ENCODE data around the gene DARS2. TPM values are rescaled to one million over a fixed set of nuclear protein-coding genes. Genes with fewer than 3 reads are reported as not detected.

The DARS2 gene
- total RNA-seq, 1 donor from 2014 or later = 26.0 TPM

DNA sequence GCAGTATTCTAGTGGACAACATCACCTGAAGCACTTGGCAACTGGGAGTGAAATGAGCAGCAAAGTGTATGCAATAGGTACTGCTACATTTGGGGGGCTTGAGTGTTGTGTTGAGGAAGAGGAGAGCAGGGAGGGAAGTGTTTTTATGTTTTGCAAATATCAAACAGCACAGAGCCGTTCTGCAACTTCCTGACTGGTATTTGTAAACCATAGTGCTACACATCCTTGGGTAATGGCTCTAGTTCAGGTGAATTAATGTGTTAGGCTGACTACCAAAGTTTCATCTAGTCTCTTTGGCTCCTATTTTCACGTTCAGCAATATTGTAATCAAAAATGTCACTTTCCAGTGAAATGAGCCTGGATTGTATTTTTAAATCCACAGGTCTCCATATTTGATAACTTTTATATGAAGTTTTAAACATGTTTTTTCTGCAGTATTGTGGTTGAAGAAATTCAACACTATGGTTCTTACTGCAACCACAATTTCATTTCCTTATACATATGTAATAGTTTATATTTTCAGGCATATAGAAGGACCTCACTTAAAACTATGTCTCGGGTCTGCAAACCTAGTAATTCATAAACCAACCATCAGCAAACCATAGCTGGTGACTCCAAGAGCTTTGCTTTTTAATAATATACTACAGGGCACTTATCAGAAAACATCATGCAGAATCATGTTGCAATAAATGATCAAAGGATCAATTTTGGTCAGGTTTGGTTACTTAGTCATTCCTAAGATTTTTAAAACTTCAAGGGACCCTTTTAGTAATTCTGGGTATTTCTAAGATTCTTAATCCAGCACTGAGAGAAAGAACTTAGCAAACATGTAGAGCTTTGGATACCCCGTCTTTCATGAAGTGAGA is 62.5 kb downstream of the DARS2 start:
- no peaks in the 10 kb centered on the region for H3K9me3 Mint-ChIP-seq
- no peak overlapping the region for H3K27ac Mint-ChIP-seq
- POLR2A ChIA-PET = no interaction called here
- CTCF ChIA-PET = no interaction called here
- H3K27me3 Mint-ChIP-seq = no peaks in the 10 kb centered on the region
- no peaks in the 10 kb centered on the region for H3K4me1 Mint-ChIP-seq
- peaks cover 50% of the 10 kb centered on the region for H3K36me3 Mint-ChIP-seq (ENCODE audit: low read depth)
- ATAC-seq (ENCODE audit: low read depth) (no peak), DNase-seq (no peak)
- TF ChIP-seq, protein P1, sequence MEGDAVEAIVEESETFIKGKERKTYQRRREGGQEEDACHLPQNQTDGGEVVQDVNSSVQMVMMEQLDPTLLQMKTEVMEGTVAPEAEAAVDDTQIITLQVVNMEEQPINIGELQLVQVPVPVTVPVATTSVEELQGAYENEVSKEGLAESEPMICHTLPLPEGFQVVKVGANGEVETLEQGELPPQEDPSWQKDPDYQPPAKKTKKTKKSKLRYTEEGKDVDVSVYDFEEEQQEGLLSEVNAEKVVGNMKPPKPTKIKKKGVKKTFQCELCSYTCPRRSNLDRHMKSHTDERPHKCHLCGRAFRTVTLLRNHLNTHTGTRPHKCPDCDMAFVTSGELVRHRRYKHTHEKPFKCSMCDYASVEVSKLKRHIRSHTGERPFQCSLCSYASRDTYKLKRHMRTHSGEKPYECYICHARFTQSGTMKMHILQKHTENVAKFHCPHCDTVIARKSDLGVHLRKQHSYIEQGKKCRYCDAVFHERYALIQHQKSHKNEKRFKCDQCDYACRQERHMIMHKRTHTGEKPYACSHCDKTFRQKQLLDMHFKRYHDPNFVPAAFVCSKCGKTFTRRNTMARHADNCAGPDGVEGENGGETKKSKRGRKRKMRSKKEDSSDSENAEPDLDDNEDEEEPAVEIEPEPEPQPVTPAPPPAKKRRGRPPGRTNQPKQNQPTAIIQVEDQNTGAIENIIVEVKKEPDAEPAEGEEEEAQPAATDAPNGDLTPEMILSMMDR (IDR thresholded peaks at IDR 0.05) = no peak
- no peak overlapping the region for H3K4me3 Mint-ChIP-seq
- intact Hi-C loops (cut with micrococcal nuclease) = no loop called here

DNA sequence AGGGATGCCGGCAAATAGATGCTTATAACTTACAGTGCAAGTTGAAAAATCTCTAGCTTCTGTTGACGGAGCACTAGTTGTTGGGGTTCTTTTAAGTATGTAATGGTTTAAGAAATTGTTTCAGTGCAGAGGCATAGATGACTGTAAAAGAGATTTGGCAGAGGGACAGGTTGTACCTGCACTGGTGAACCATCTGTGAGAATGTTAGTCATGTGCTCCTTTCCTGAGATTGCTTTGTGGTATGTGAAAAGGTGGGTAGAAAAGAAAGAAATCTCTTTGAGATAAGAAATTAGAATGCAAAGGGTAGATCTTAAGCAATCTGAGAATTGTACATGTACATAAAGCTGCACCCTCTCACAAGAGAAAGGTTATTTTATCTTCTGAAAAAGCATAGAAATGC is 63.2 kb downstream of the DARS2 start:
- ChIA-PET CTCF (no interaction called here), POLR2A (no interaction called here)
- intact Hi-C loops (cut with micrococcal nuclease) = no loop called here
- H3K9me3 Mint-ChIP-seq = no peaks in the 10 kb centered on the region
- TF ChIP-seq, protein P1 (IDR thresholded peaks at IDR 0.05) = no peak
- no peak for ATAC-seq (ENCODE audit: low read depth)
- H3K27me3 Mint-ChIP-seq = no peaks in the 10 kb centered on the region
- no peak overlapping the region for H3K4me3 Mint-ChIP-seq
- H3K27ac Mint-ChIP-seq = no peak overlapping the region
- peaks cover 54% of the 10 kb centered on the region for H3K36me3 Mint-ChIP-seq (ENCODE audit: low read depth)
- DNase-seq = no peak
- H3K4me1 Mint-ChIP-seq = no peaks in the 10 kb centered on the region

DNA sequence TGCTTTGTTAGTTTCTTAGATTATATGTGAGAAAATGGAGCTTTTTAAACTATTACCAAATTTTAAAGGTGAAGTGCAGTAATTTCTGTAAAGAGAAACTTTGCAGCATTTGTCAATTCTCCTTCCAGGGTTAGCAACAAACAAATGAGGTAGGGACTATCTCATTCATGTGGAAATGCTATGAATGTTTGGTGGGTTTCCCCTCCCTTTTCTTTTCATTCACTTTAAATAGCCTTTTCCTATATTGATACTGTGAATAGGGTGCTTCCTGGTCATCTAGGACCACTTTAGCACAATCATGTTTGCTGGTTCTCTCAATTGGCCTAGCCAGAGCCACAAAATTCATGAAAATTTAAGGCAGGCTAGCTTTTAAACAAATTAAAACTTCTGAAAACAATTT is 64.3 kb downstream of the DARS2 start:
- Mint-ChIP-seq H3K9me3 (no peaks in the 10 kb centered on the region), H3K4me1 (no peaks in the 10 kb centered on the region), H3K36me3 (ENCODE audit: low read depth) (peaks cover 58% of the 10 kb centered on the region), H3K27me3 (no peaks in the 10 kb centered on the region), H3K27ac (no peak overlapping the region), H3K4me3 (no peak overlapping the region)
- no peak for ATAC-seq (ENCODE audit: low read depth)
- TF ChIP-seq, protein P1 (IDR thresholded peaks at IDR 0.05) = no peak
- DNase-seq = no peak
- ChIA-PET CTCF (no interaction called here), POLR2A (interaction anchor here (0.6 to 1.3 kb wide), 2 partner anchors 20 to 34 kb away, joined by 3 to 4 read pairs; partner anchors contain the start of gene ZBTB37)
- intact Hi-C loops (cut with micrococcal nuclease) = no loop called here

DNA sequence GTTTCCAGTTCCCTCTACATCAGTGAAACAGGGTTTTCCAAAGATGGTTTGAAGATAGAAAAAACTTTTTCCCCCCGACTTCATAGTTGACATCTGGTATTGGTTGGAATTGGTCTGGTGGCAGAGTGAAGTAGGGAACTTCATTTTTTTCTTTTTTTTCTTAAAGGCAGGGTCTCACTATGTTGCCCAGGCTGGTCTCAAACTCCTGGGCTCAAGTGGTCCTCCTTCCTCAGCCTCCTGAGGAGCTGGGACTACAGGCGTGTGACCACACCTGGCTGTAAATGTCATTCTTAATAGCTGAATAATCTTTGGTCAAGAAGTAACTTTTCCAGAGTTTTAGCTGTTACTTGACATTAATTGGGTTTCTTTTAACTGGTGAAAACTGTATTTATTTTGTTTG is 65.4 kb downstream of the DARS2 start:
- H3K27ac Mint-ChIP-seq = no peak overlapping the region
- H3K4me3 Mint-ChIP-seq = no peak overlapping the region
- no peaks in the 10 kb centered on the region for H3K9me3 Mint-ChIP-seq
- DNase-seq (no peak), ATAC-seq (ENCODE audit: low read depth) (no peak)
- H3K4me1 Mint-ChIP-seq = no peaks in the 10 kb centered on the region
- TF ChIP-seq, protein P1 (IDR thresholded peaks at IDR 0.05) = no peak
- no peaks in the 10 kb centered on the region for H3K27me3 Mint-ChIP-seq
- ChIA-PET CTCF (no interaction called here), POLR2A (no interaction called here)
- intact Hi-C loops (cut with micrococcal nuclease) = no loop called here
- peaks cover 65% of the 10 kb centered on the region for H3K36me3 Mint-ChIP-seq (ENCODE audit: low read depth)

DNA sequence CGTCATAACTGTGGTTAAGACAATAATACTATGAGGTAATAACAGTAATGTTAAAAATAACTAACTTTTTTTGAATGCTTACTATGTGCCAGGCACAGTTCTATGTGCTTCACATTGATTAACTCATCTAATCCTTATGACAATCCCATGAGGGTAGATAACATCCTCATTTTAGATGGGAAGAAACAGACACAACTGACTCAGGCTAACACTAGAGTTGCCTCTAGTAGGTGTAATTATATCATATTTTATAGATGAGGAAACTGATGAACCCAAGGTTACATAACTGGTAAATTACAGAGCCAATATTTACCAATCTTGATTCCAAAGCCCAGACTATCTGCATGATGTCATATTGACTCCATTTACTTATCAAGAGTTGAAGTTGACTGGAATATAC is 69.1 kb downstream of the DARS2 start:
- intact Hi-C loops (cut with micrococcal nuclease) = no loop called here
- no peaks in the 10 kb centered on the region for H3K27me3 Mint-ChIP-seq
- TF ChIP-seq, protein P1 (IDR thresholded peaks at IDR 0.05) = no peak
- CTCF ChIA-PET = no interaction called here
- no peak for DNase-seq
- no peak overlapping the region for H3K27ac Mint-ChIP-seq
- peaks cover 15% of the 10 kb centered on the region for H3K4me1 Mint-ChIP-seq
- H3K9me3 Mint-ChIP-seq = no peaks in the 10 kb centered on the region
- ATAC-seq (ENCODE audit: low read depth) = no peak
- H3K36me3 Mint-ChIP-seq (ENCODE audit: low read depth) = peaks cover 43% of the 10 kb centered on the region
- POLR2A ChIA-PET = no interaction called here
- H3K4me3 Mint-ChIP-seq = no peak overlapping the region

All from activated B cell treated with CpG ODN at 0.5 μM for 24 hours (primary cell).